ENCODE results near the gene ZNF469. TPM values are rescaled to one million over a fixed set of nuclear protein-coding genes. Genes with fewer than 3 reads are reported as not detected.
"Not testable (repeated sequence)": the region's sequence is repeated elsewhere in the genome, so short reads cannot be mapped to it uniquely, and the experiment has no call there.

Gene ZNF469
- total RNA-seq, 2 donors from 2014 or later: 0.17 to 0.40 TPM

DNA sequence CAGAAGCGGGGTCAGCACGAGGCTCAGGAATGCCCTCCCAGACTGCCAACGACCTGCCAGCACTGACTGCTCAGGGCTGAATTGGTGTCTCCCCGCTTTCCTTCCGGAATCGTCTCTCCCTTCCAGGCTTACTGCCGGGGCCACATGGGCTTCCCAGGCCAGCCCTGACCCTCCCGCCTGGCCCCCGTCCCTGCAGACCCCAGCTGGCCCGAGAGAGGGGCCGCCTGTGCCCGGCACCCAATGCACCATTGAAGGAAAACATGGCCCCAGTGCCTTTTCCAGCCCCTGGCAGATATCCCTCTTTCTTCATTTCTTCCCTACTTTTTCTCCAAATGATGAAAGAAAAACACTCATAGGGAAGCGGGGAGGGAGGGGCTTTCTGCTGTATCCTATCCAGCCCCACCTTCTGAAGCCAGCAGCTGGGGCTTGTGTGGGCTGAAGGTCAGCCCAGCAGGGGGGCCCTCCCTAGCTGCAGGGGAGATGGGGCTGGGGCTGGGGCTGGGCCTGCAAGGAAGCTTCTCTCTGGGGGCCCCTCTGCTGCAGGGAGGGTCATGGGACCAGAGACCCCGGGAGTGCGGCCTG, 25.9 kb downstream of the ZNF469 start:
- no peak overlapping the region for H3K4me3 ChIP-seq
- no peaks in the 10 kb centered on the region for H3K36me3 ChIP-seq
- TF ChIP-seq, protein P1, sequence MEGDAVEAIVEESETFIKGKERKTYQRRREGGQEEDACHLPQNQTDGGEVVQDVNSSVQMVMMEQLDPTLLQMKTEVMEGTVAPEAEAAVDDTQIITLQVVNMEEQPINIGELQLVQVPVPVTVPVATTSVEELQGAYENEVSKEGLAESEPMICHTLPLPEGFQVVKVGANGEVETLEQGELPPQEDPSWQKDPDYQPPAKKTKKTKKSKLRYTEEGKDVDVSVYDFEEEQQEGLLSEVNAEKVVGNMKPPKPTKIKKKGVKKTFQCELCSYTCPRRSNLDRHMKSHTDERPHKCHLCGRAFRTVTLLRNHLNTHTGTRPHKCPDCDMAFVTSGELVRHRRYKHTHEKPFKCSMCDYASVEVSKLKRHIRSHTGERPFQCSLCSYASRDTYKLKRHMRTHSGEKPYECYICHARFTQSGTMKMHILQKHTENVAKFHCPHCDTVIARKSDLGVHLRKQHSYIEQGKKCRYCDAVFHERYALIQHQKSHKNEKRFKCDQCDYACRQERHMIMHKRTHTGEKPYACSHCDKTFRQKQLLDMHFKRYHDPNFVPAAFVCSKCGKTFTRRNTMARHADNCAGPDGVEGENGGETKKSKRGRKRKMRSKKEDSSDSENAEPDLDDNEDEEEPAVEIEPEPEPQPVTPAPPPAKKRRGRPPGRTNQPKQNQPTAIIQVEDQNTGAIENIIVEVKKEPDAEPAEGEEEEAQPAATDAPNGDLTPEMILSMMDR (IDR thresholded peaks at IDR 0.05): no peak
- H3K9me3 ChIP-seq: no peaks in the 10 kb centered on the region
- no peaks in the 10 kb centered on the region for H3K4me1 ChIP-seq
- no peak for DNase-seq
- H3K9ac ChIP-seq (ENCODE audit: low read depth in 2 of 2, low read length in 2 of 2): no peak overlapping the region
- no peaks in the 10 kb centered on the region for H3K27me3 ChIP-seq
- intact Hi-C loops (cut with DNase I): no loop called here
- no peak overlapping the region for H3K27ac ChIP-seq

DNA sequence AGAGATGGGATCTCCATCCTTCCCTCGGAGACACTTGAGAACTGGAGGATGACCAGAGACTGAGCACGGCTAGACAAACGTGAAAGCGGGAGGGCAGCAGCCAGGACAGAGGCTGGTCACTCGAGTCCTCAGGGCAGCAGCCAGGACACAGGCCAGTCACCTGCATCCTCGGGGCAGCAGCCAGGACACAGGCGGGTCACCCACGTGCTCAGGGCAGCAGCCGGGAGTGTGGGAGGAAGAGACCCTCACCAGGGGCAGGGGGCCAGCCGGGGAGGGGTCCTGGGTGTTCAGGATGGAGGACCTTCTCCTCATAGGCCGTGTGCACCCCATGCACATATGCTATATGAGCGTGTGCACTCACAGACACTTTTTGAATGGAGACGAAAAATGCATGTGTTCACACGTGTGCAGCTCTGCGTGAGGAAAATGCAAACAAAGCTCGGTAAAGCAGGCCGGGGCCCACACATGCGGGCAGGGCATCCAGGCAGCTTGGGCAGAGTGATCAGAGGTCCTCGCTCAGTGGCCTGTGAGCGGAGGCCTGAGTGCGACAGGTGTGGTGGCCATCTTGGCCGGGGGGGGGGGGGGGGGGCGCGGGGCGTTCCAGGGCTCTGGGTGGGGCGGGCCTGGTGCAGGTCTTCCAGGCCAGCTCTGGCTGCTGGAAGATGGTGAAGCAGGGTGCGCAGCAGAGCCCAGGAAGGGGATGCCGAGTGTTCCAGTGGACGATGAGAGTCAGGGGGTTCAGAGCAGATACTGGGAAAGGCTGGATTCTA, 26.7 kb downstream of the ZNF469 start:
- no peak overlapping the region for H3K9ac ChIP-seq (ENCODE audit: low read depth in 2 of 2, low read length in 2 of 2)
- H3K4me3 ChIP-seq: no peak overlapping the region
- no peaks in the 10 kb centered on the region for H3K27me3 ChIP-seq
- no peaks in the 10 kb centered on the region for H3K36me3 ChIP-seq
- H3K4me1 ChIP-seq: no peaks in the 10 kb centered on the region
- no peak for DNase-seq
- intact Hi-C loops (cut with DNase I): no loop called here
- H3K9me3 ChIP-seq: no peaks in the 10 kb centered on the region
- no peak overlapping the region for H3K27ac ChIP-seq
- TF ChIP-seq, protein P1 (IDR thresholded peaks at IDR 0.05): no peak

DNA sequence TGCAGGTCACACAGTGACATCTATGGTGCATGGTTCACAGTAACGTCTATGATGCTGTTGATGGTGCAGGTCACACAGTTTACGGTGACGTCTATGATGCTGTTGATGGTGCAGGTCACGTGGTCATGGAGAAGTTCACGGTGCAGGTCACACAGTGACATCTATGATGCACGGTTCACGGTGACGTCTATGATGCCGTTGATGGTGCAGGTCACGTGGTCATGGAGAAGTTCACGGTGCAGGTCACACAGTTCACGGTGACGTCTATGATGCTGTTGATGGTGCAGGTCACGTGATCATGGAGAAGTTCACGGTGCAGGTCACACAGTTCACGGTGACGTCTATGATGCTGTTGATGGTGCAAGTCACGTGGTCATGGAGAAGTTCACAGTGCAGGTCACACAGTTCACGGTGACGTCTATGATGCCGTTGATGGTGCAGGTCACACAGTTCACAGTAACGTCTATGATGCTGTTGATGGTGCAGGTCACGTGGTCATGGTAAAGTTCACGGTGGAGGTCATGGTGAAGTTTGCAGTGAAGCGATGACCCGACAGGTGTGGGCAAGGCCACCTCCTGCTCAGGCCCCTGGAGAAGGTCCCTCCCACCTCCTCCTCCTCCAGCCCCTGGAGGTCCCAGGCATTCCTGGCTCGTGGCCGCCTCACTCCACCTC, 27.7 kb downstream of the ZNF469 start:
- H3K4me1 ChIP-seq; intact Hi-C loops (cut with DNase I); DNase-seq: not testable (repeated sequence)

DNA sequence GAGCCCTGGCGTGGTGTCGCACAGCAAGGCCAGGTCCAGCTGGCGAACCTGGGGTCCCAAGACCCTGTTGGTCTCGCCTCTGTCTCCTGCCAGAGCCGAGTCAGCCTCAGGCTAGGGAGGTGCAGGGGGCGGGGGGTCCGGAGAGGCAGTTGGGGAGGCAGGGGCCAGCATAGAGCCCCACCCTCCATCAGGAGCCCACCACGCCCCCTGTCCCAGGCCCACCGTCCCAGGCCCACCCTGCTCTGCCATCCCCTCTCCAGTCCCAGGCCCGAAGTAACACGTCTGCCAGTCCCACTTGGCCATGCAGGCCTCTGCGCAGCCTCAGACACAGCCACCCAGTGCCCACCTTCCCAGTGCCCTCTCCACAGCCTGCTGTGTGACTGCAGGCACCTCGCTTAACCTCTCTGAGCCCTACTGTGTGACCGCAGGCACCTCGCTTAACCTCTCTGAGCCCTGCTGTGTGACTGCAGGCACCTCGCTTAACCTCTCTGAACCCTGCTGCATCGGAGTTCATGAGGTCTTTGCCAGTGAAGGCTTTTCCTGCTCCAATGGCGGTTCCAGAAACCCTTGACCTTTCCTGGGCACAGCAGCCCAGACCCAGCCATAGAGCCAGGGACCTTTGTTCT, 29.3 kb downstream of the ZNF469 start:
- H3K9ac ChIP-seq (ENCODE audit: low read depth in 2 of 2, low read length in 2 of 2): no peak overlapping the region
- no peak overlapping the region for H3K4me3 ChIP-seq
- H3K36me3 ChIP-seq: no peaks in the 10 kb centered on the region
- H3K27me3 ChIP-seq: no peaks in the 10 kb centered on the region
- intact Hi-C loops (cut with DNase I): no loop called here
- no peaks in the 10 kb centered on the region for H3K9me3 ChIP-seq
- DNase-seq: no peak
- no peak overlapping the region for H3K27ac ChIP-seq
- TF ChIP-seq, protein P1 (IDR thresholded peaks at IDR 0.05): no peak
- H3K4me1 ChIP-seq: no peaks in the 10 kb centered on the region

More for the DNA sequence above, 27.7 kb downstream of the ZNF469 start:
- H3K27ac ChIP-seq; H3K9ac ChIP-seq (ENCODE audit: low read depth in 2 of 2, low read length in 2 of 2); H3K4me3 ChIP-seq; H3K9me3 ChIP-seq; H3K27me3 ChIP-seq; H3K36me3 ChIP-seq: not testable (repeated sequence)

DNA sequence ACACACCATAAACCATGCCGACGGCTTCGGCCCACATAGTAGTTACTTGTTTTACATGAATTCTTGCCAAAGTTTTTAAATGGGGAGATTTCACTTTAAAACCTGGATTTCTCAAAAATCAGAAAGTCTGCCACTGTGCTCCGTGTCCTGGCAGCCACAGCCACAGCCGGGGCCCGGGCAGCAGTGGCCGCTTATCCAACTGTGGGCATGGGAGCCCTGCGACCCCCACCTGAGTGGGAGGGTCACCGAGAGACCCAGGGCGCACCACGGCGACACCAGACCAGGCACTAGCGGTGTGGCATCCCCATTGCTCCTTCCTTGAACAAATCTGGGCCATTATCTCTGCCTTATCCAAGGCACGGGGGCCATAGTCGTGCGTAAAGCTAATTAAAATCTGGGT, 30.0 kb downstream of the ZNF469 start:
- Histone ChIP-seq H3K4me1 (no peaks in the 10 kb centered on the region), H3K4me3 (no peak overlapping the region), H3K9me3 (no peaks in the 10 kb centered on the region), H3K27ac (no peak overlapping the region), H3K9ac (ENCODE audit: low read depth in 2 of 2, low read length in 2 of 2) (no peak overlapping the region), H3K36me3 (no peaks in the 10 kb centered on the region), H3K27me3 (no peaks in the 10 kb centered on the region)
- intact Hi-C loops (cut with DNase I): no loop called here
- no peak for DNase-seq
- TF ChIP-seq, protein P1 (IDR thresholded peaks at IDR 0.05): no peak

Measured in colonic mucosa (tissue), 4 donors.